GM18526 (cell line): ENCODE results near the gene SH3BP1.

Source experiments
- POLR2A ChIP-seq: IDR thresholded peaks from 3 replicates; pipeline ENCODE4 v1.6.1; 2011; ENCODE audit not compliant: insufficient read length; ENCODE audit errors: extremely low read depth

The SH3BP1 gene

DNA sequence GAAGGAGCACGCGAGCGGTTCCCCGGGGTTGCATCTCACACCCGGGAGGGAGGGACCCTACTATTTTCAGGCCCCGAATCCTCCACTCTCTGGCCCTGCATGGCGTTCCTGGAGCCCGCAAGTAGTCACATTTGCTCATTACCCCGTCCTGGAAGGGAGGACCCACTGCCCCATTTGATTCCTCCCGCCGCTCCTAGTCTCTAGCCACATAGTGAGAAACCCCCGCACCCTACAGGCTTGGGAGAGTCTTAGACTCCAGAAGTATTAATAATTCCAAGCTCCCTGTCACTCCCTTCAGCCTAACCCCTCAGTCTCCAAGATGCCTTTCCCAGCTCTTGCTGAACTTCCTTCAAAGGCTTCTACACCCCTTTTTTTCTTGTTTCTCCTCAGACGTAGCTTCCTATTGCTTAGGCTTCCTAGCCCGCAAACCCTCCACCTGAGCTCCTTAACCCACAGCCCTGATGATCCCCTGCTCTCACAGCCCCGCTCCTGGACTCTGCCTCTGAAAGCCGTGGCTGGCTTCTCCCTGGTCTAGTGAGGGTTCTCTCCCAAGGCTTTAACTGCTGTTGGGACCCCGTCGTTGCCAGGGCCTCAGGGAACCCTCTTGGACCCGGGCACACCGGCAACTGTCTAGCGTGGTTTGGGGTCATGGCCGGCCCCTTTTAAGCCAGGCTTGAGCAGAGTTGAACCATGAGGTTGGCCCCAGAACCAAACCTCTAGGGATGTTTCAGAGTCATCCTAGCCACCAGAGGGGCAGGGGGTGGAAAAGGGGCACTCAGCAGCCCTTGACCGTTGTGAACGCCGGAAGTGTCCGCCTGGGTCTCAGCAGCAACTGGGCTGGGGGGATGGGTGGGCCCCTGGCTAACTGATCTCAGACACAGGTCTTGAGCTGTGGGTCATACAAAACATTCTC, 30.0 kb upstream of the SH3BP1 start:
- no peak for TF ChIP-seq POLR2A

DNA sequence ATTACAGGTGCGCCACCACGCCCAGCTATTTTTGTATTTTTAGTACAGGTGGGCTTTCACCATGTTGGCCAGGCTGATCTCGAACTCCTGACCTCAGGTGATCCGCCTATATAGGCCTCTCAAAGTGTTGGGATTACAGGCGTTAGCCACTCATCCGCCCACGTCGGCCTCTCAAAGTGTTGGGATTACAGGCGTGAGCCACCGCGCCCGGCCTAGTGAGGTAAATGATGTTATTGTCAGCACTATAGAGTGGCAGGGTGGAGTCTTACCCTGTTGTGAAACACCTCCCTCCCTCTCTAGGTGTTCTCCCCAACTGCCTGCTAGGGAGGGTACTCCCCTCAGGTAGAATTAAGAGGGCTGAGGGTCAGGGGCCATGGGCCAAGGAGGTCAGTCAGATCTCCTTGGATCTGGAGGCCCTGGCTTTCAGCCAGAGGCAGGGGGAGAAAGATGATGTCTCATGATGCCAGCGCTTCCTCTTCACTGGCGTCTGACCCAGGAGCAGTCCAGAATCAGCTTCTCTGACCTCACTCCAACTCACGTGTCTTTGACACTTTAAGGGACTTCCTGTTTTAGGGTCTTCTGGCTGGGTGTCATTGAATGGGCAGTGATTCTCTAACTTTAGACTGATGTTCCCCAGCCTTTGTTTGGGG, 28.9 kb upstream of the SH3BP1 start:
- no peak for TF ChIP-seq POLR2A

DNA sequence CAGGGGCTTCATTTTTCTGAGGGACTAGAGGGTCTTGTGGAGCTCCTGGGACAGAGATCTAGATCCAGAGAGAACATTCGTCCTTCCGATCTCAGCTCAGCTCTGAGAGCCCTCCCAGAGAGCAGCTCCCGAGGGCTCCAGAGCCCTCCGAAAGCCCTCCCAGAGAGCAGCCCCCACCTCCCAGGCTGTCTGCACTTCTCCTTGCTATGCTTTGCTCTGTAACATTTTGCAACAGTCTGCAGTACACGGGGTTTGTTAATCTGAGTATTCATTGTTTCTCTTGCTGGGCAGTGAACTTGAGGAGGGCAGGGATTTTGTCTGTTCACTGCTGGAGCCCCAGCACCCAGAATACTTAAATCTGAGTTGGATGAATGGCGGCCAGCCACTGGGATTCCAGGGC, 28.3 kb upstream of the SH3BP1 start:
- TF ChIP-seq POLR2A, result no peak

DNA sequence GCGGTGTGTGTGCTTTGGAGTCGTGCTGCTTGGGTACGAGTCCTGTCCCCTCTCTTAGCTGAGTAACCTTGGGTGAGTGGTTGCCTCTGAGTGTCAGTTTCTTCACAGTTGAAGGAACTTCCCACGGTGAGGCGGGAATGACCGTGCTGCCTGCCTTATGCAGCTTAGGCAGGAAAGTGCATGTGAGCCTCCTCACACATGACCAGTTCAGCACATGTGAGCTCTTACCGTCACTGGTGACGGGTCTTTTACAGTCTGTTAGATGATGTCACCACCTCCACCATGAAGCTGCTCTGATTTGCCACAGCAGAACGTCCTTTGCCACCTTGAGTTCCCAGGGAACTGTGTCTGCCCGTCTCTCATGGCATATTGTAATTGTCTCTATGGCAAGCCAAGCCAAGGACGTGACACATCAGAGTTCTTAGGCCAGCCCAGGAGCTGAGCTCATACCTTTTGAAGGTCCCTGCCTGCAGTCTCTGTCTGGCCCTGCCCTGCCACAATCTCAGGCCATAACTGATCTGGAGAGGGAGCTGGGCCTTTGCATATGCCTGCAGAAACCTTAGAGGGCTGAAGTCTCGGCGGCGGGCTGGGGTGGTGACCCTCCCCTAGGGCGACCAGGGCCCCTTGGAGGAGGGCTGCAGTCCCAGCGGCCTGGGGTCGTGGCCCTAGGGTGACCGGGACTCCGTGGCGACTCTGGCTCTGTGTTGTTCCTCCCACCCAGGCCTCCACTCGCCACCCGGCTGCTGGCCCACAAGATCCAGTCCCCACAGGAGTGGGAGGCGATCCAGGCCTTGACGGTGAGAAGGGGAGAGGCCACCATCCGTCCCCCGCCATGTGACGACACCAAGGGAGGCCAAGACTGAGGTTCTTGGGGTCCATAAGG, 23.0 kb upstream of the SH3BP1 start:
- TF ChIP-seq POLR2A, result no peak

DNA sequence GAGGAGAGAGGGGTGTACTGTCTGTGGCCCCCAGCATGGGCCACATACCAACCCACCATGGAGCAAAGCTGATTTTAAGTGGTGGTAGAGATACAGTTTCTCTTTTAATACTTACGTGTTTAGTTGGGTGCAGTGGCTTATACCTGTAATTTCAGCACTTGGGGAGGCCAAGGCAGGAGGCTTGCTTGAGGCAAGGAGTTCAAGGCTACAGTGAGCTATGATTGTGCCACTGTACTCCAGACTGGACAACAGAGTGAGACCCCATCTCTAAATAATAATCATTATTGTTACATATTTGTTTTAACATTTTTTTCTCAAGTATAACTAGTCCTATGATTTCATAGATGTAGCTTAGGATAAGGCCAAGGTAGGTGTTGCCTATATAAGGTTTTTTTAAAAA, 22.0 kb upstream of the SH3BP1 start:
- TF ChIP-seq POLR2A, result no peak

DNA sequence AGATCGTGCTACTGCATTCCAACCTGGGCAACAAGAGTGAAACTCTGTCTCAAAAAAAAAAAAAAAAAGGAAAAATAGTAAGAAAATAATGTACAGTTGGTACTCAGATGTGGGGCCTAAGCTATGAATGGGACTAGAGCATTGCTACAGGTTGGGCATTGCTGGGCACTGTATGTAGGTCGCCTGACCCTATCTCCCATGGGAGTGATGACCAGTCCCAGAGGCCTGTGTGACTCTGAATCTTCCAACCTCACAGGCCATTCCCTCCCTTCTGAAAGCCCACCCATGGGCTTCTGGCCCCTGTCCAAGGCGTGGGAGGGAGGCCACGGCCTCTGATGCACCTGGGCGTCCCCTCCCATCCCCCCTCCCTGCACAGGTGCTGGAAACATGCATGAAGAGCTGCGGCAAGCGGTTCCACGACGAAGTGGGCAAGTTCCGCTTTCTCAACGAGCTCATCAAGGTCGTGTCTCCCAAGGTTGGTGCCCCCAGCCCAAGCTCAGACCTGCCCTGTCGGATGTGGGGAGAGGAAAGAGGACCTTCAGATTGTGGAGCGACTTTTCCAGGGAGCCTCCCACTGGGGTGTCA, 21.3 kb upstream of the SH3BP1 start:
- no peak for TF ChIP-seq POLR2A

DNA sequence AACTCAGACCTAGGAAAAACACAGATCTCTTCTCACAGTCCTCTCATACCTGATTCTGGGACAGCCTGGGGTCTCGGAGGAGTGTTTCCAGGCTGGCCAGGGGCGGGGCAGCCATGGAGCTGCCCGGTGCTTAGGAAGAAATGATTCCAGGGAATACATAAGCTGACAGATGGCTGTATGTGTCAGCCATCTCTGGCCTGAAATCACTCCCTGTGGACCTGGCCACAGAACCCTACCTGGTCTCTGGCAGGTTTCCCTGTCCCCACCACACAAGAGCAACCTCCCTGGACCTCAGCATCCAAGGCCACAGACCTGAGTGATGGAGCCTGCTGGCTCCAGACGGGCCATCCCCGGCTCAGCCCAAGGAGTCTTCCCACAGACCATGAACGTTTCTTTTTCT, 20.8 kb upstream of the SH3BP1 start:
- no peak for TF ChIP-seq POLR2A

DNA sequence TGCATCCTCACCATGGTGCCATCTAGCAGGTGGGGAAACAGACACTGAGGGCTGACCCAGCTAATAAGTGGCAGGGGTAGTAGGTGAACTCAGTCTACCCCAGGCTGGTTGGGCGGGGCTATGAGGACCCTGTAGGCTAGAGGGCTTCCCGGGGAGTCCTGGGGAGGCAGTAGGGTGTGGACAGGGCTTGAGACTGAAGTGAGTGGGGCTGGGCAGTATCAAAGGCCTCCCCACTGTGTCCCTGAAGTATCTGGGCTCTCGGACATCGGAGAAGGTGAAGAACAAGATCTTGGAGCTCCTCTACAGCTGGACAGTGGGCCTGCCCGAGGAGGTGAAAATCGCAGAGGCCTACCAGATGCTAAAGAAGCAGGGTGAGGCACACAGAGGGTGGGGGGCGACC, 19.5 kb upstream of the SH3BP1 start:
- TF ChIP-seq POLR2A, result no peak

DNA sequence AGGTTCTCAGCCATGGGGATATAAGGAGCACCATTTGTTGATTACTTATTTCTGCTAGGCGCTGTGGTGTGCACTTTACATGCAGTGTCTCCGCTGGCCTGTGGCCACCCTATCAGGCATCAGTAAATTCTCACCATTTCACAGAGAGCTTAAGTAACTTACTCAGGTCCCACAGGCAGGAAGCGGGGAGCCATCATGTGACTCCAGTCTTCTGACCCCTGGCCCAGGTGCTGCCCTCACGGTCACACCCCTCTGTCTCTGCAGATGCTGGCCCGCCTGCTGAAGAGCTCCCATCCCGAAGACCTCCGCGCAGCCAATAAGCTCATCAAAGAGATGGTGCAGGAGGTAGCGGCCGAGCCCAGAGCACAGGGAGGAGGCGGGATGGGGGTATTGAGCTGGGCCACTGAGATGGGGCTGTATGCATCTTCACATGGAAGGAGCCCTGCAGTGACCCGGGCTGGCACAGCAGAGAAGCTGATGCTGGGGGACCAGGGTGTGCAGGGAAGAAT, 18.1 kb upstream of the SH3BP1 start:
- TF ChIP-seq POLR2A, result no peak

DNA sequence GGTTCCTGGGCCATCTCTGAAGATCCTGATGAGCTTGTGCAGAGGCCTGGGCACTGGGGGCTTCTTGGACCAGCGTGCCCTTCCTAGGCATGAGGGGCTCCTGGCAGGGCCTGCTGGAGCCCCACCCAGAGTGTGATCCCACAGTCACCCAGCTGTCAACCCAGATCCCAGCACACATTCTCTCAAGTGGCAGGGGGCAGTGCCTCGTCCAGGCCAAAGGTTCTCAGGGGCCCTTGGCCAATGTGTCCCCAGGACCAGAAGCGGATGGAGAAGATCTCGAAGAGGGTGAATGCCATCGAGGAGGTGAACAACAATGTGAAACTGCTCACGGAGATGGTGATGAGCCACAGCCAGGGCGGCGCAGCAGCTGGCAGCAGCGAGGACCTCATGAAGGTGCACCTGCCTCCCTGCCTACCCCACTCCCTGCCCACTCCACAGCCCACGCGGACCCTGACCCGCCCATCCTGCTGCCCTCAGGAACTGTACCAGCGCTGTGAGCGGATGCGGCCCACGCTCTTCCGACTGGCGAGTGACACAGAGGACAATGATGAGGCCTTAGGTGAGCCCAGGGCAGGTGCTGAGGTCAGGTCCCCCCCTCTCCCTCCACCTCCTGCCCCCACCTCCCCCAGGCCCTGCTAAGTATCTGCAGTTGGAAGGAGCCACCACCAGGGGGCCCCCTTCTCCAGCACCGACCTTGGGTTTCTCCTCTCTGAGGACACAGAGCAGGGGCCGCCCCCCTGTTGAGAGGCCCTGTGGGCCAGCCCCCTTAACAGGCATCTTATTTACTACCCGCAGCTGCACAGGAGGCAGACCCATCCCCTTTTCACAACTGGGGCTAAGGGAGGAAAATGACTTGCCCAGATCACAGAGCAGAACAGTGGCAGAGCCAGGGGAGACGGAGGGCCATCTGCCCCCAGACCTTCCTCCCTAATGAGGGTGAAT, 16.1 kb upstream of the SH3BP1 start:
- TF ChIP-seq POLR2A, result no peak

DNA sequence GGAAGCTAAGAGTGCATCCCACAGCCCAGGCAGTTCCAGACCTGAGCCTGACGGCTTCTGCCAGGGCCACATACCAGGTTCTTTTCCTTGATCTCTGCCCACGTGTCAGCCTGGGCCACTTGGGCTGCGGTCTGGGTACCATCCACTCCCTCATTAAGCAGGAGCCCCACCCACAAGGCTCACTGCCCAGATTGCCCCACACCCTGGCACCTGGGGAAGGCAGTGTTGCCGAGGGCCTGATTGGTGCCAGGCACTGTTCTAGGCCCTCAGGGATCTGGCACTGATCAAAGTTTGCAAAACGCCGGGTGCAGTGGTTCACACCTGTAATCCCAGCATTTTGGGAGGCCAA, 15.5 kb upstream of the SH3BP1 start:
- TF ChIP-seq POLR2A, result no peak

DNA sequence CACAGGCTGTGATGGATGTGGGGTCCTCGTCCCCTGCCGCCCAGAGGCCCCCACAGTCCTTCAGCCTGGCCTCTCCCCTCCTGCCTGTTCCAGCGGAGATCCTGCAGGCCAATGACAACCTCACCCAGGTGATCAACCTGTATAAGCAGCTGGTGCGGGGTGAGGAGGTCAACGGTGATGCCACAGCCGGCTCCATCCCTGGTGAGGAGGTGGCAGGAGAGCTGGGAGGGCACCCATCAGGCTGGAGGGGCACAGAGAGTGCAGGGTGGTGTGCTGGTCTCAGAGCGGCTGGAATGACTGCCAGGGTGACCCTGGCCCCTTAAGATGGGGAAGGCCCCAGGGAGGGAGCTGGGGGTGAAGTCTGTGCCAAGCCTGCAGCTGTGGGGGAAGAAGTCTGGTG, 14.6 kb upstream of the SH3BP1 start:
- TF ChIP-seq POLR2A, result no peak

DNA sequence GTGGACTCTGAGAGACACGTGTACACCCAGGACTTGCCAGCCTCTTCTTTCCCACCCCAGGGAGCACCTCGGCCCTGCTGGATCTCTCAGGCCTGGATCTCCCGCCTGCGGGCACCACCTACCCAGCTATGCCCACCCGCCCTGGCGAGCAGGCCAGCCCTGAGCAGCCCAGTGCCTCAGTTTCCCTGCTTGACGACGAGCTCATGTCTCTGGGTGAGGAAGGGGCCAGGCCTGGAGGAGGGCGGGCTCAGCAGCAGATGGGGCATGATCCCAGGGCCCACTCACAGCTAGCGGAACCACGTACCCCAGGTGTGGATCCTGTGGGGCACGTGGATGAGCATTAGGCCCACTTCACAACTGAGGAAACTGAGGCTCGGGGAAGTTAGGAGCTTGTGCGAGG, 13.7 kb upstream of the SH3BP1 start:
- no peak for TF ChIP-seq POLR2A

DNA sequence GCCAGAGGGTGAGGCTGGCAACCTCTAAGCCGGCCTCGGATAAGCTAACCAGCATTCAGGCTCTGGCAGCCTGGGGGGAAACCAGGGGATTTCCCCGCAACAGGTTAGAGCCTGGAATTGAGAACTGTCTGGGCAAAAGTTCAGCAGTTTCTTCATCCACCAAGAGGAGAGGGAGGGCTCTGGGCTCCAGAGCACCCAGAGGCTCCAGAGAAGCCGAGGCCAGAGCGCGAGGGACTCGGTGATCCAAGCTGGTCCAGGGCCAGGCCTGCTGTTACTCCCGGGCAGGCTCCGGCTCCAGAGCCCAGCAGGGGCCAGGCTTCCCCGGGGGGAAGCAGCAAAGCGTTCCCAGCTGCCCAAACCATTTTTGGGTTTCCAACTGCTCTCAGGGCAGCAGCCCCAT, 13.3 kb upstream of the SH3BP1 start:
- TF ChIP-seq POLR2A, result no peak

DNA sequence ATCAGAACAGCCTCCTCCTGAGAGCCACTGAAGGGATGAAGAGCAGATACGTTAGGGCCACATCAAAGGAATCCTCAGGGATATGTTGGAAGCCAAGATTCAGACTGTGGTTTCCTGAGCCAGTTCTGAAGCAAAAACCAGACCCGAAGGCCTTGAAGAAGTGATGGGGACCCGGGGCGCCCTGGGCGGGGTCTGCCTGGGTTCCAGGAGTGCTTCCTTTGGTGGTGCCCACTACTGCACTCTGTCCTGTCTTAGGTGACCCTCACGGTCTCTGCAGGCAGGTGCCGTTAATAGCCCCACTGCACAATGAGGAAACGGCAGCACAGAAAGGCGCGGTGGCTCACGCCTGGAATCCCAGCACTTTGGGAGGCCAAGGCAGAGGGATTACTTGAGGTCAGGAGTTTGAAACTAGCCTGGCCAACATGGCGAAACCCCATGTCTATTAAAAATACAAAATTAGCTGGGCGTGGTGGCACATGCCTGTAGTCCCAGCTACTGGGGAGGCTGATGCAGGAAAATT, 12.9 kb upstream of the SH3BP1 start:
- no peak for TF ChIP-seq POLR2A
